Fibroblast of peridontal ligament (primary cell): ENCODE data around the gene CCDC86.

Source experiments
- DNase-seq: peaks from one replicate; pipeline ENCODE4 v3.0.0-alpha.2; 2010; ENCODE audit errors: extremely low read depth

Gene CCDC86

GRCh38 chr11:60852982-60853950 is 11.4 kb downstream of the CCDC86 start:
- no peak for DNase-seq

GRCh38 chr11:60854140-60854846 is 12.4 kb downstream of the CCDC86 start:
- DNase-seq: no peak

GRCh38 chr11:60854847-60855725 is 13.2 kb downstream of the CCDC86 start:
- no peak for DNase-seq

GRCh38 chr11:60855726-60856633 is 14.1 kb downstream of the CCDC86 start, which contains the start of gene PTGDR2:
Gene PTGDR2 (minus strand): TSS chr11:60855950. CDS start chr11:60853722, 2,228 bp downstream.
- DNase-seq: no peak

GRCh38 chr11:60857378-60858232 is 15.7 kb downstream of the CCDC86 start:
- peak; percentile 40 for DNase-seq

GRCh38 chr11:60858236-60858635 is 16.3 kb downstream of the CCDC86 start:
- no peak for DNase-seq

- DNase-seq: no peak
Observed at GRCh38 chr11:60858731-60859464, 17.0 kb downstream of the CCDC86 start.

GRCh38 chr11:60859616-60860250 is 17.8 kb downstream of the CCDC86 start:
- no peak for DNase-seq

- peak; percentile 84 for DNase-seq
Observed at GRCh38 chr11:60860943-60861342, 19.0 kb downstream of the CCDC86 start.

- DNase-seq: no peak
Observed at GRCh38 chr11:60862171-60862570, 20.3 kb downstream of the CCDC86 start.

GRCh38 chr11:60863550-60864521 is 21.9 kb downstream of the CCDC86 start:
- no peak for DNase-seq

GRCh38 chr11:60864856-60865513 is 23.1 kb downstream of the CCDC86 start:
- no peak for DNase-seq

- no peak for DNase-seq
Observed at GRCh38 chr11:60866911-60867870, 25.3 kb downstream of the CCDC86 start, which contains the start of gene ZP1. Gene ZP1 (plus strand): TSS chr11:60867542. CDS start chr11:60867562, 20 bp downstream.

GRCh38 chr11:60867871-60868681 is 26.2 kb downstream of the CCDC86 start:
- no peak for DNase-seq
